PC-3 (cell line): ENCODE measurements around the gene CNTFR. TPM values are rescaled to one million over a fixed set of nuclear protein-coding genes. Genes with fewer than 3 reads are reported as not detected.

Experiments used
- ATAC-seq: fragments of 200-7000 bp; cut with Tn5 transposase; 2 replicates; pipeline ENCODE4 v1.9.1; 2020; ENCODE audit warnings: mild to moderate bottlenecking, moderate library complexity
- BruUV-seq: library from RNA; stranded (reverse); fragments of 400-500 nt; replicated peaks from 2 replicates; lab custom pipeline; 2021; lab: Mats Ljungman, UMichigan
- CTCF ChIA-PET: fragments of 300-600 bp; sonication (Branson Sonifier 250); formaldehyde crosslinking; loops from one replicate; lab custom pipeline; 2022; ENCODE audit warnings: antibody characterized with exemption; lab: Charles Lee
- POLR2A ChIA-PET: fragments of 300-600 bp; sonication (Branson Sonifier 250); formaldehyde crosslinking; loops from one replicate; lab custom pipeline; 2022; ENCODE audit warnings: antibody characterized with exemption; ENCODE audit not compliant: unreplicated experiment; lab: Charles Lee
- DNase-seq: peaks from one replicate; pipeline ENCODE4 v3.0.0-alpha.2; 2015
- H2AFZ ChIP-seq: fragments of 300-600 bp; sonication (generic); 2 replicates; pipeline ENCODE4 v1.6.0; 2016; ENCODE audit warnings: antibody characterized with exemption, low read length
- H3F3A ChIP-seq: fragments of 300-600 bp; sonication (generic); one replicate; pipeline ENCODE4 v1.6.0; 2017; ENCODE audit warnings: antibody characterized with exemption, low read length, control low read depth, mild to moderate bottlenecking; ENCODE audit not compliant: unreplicated experiment
- H3K27ac ChIP-seq: fragments of 300-600 bp; sonication (generic); 2 replicates; pipeline ENCODE4 v1.5.1; 2016; ENCODE audit warnings: mild to moderate bottlenecking, low read length
- H3K27me3 ChIP-seq: fragments of 300-600 bp; sonication (generic); 2 replicates; pipeline ENCODE4 v1.6.1; 2016; ENCODE audit warnings: low read length, mixed read lengths
- H3K36me3 ChIP-seq: fragments of 300-600 bp; sonication (generic); 2 replicates; pipeline ENCODE4 v1.6.1; 2016; ENCODE audit warnings: low read depth, mixed run types, low read length, mixed read lengths
- H3K4me1 ChIP-seq: fragments of 300-600 bp; sonication (generic); 2 replicates; pipeline ENCODE4 v1.5.1; 2016; ENCODE audit warnings: low read length; ENCODE audit not compliant: insufficient read depth
- H3K4me2 ChIP-seq: fragments of 300-600 bp; sonication (generic); 2 replicates; pipeline ENCODE4 v1.6.0; 2016; ENCODE audit warnings: low read length
- H3K4me3 ChIP-seq: fragments of 300-600 bp; sonication (generic); 2 replicates; pipeline ENCODE4 v1.5.1; 2016; ENCODE audit warnings: mild to moderate bottlenecking, low read length, mixed read lengths
- H3K79me2 ChIP-seq: fragments of 300-600 bp; sonication (generic); 2 replicates; pipeline ENCODE4 v1.6.1; 2017; ENCODE audit warnings: low read length, mixed read lengths
- H3K9ac ChIP-seq: fragments of 300-600 bp; sonication (generic); 2 replicates; pipeline ENCODE4 v1.6.0; 2016; ENCODE audit warnings: mild to moderate bottlenecking, low read length
- H3K9me2 ChIP-seq: fragments of 300-600 bp; sonication (generic); replicated peaks from 2 replicates; pipeline ENCODE4 v1.6.1; 2016; ENCODE audit warnings: mixed run types, low read length, mixed read lengths
- H3K9me3 ChIP-seq: fragments of 300-600 bp; sonication (generic); 2 replicates; pipeline ENCODE4 v1.6.1; 2016; ENCODE audit warnings: low read length, mixed read lengths
- H4K20me1 ChIP-seq: fragments of 300-600 bp; sonication (generic); 2 replicates; pipeline ENCODE4 v1.6.1; 2016; ENCODE audit warnings: low read length, mixed read lengths
- EZH2 ChIP-seq: fragments of 300-600 bp; sonication (generic); IDR thresholded peaks from one replicate; pipeline ENCODE4 v1.6.1; 2017; ENCODE audit warnings: antibody characterized with exemption, mild to moderate bottlenecking, low read length; ENCODE audit not compliant: unreplicated experiment
- EZH2phosphoT487 ChIP-seq: fragments of 300-600 bp; sonication (generic); IDR thresholded peaks from 2 replicates; pipeline ENCODE4 v1.6.1; 2018; ENCODE audit warnings: mild to moderate bottlenecking, antibody characterized with exemption, low read length, borderline replicate concordance
- intact Hi-C: fragments of 100-400 bp; cut with micrococcal nuclease; formaldehyde crosslinking; loops from 2 replicates; pipeline ENCODE4 v1.9.0; 2023
- total RNA-seq: library from RNA; depleted of rRNA; stranded (reverse); fragments of >200 nt; gene quantifications from 2 replicates; pipeline ENCODE4 v1.2.3, GENCODE V29; 2014
- TF ChIP-seq, protein P1 (sequence below): fragments of 300-600 bp; sonication (generic); conservative IDR thresholded peaks from 2 replicates; pipeline ENCODE4 v1.5.1; 2017; ENCODE audit warnings: antibody characterized with exemption, low read depth, mild to moderate bottlenecking, low read length

CNTFR gene
- total RNA-seq, 1 experiment from 2014 or later, result not detected

DNA sequence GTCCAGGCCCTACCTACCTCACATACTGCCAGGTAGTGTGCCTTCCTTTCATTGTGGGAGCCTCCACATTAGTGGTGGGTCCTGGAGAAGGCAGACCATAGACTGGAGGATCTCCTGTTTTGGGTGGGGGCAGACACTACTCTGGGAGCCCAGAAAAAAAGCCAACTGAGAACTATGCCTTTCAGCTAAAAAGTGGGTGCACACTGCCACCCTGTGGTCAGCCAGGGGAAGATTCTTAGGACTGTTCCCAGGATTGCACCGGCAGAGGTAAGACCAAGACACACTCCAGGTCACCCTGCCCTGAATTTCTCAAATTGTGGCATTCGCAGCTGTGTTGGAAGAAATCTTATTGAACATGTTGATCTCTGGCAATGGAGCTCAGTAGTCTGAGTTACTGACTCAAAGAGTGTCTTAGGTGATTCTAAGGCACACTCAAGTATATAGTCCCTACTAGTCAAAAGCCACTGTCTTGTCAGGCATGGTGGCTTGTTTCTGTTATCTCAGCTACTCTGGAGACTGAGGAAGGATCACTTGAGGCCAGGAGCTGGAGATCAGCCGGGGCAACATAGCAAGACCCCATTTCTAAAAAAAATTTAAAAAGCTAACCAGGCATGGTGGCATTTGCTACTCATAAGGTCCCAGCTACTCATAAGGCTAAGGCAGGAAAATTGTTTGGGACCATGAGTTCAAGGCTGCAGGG lies 44.5 kb upstream of the CNTFR start:
- H3K4me1 ChIP-seq, result peaks cover 5% of the 10 kb centered on the region; the same call in 1 of the 2 replicates
- H3K79me2 ChIP-seq, result peaks cover 25% of the 10 kb centered on the region
- ChIA-PET CTCF (interaction anchor here (0.5 to 1.1 kb wide), 5 partner anchors 13 to 753 kb away, joined by 3 to 6 read pairs (median 4); partner anchors contain the start of gene GALT), POLR2A (no interaction called here)
- no peak overlapping the region for H3K4me2 ChIP-seq
- intact Hi-C loops, result loop anchor here (1.0 kb wide), 1 partner anchor 21 kb away; no protein-coding TSS in a partner anchor
- no peaks in the 10 kb centered on the region for H3K9me3 ChIP-seq
- 0 out of 2 replicates have a peak, but pooled peaks cover 4% of the 10 kb centered on the region for H4K20me1 ChIP-seq
- TF ChIP-seq, protein P1, sequence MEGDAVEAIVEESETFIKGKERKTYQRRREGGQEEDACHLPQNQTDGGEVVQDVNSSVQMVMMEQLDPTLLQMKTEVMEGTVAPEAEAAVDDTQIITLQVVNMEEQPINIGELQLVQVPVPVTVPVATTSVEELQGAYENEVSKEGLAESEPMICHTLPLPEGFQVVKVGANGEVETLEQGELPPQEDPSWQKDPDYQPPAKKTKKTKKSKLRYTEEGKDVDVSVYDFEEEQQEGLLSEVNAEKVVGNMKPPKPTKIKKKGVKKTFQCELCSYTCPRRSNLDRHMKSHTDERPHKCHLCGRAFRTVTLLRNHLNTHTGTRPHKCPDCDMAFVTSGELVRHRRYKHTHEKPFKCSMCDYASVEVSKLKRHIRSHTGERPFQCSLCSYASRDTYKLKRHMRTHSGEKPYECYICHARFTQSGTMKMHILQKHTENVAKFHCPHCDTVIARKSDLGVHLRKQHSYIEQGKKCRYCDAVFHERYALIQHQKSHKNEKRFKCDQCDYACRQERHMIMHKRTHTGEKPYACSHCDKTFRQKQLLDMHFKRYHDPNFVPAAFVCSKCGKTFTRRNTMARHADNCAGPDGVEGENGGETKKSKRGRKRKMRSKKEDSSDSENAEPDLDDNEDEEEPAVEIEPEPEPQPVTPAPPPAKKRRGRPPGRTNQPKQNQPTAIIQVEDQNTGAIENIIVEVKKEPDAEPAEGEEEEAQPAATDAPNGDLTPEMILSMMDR, result peak; percentile 82
- no peak for TF ChIP-seq EZH2phosphoT487
- H3K36me3 ChIP-seq, result no peaks in the 10 kb centered on the region
- ATAC-seq, result peak; percentile 42
- BruUV-seq, result no TSS peak
- H2AFZ ChIP-seq, result no peak overlapping the region
- H3K9ac ChIP-seq, result no peak overlapping the region
- H3K9me2 ChIP-seq, result no peaks in the 10 kb centered on the region
- H3K27ac ChIP-seq, result no peak overlapping the region
- no peak overlapping the region for H3K4me3 ChIP-seq
- no peaks in the 10 kb centered on the region for H3F3A ChIP-seq
- peak; percentile 56 for DNase-seq
- H3K27me3 ChIP-seq, result peaks cover 7% of the 10 kb centered on the region

DNA sequence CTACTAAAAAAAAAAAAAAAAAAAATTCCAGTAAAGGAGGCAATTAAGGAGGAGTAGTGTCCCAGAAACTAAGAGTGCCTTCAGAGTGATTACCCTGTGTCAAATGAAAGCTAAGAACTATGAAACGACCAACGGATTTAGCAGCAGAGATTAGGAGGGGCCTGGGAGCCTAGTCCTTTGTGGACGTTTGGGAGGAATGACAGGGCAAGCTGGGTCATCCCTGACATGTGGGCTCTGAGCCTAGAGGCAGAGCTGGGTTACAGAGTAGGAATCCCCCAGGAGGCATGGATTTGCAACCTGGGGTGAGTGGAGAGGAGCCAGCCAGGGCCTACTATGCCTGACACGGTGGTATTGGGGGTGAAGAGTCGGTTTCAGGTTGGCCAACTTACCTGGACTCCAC lies 43.6 kb upstream of the CNTFR start:
- ATAC-seq (no peak), DNase-seq (no peak)
- CTCF ChIA-PET, result interaction anchor here (0.6 to 1.1 kb wide), 2 partner anchors 39 to 229 kb away, joined by 3 to 4 read pairs; no protein-coding TSS in a partner anchor
- no TSS peak for BruUV-seq
- Histone ChIP-seq H3K9me3 (no peaks in the 10 kb centered on the region), H3K27me3 (peaks cover 12% of the 10 kb centered on the region), H3K9me2 (no peaks in the 10 kb centered on the region), H3F3A (no peaks in the 10 kb centered on the region), H2AFZ (no peak overlapping the region), H3K4me2 (no peak overlapping the region), H3K4me1 (peaks cover 5% of the 10 kb centered on the region; the same call in 1 of the 2 replicates), H3K36me3 (no peaks in the 10 kb centered on the region), H3K79me2 (peaks cover 25% of the 10 kb centered on the region), H3K9ac (no peak overlapping the region), H3K27ac (no peak overlapping the region), H4K20me1 (0 out of 2 replicates have a peak, but pooled peaks cover 4% of the 10 kb centered on the region), H3K4me3 (no peak overlapping the region)
- POLR2A ChIA-PET, result no interaction called here
- TF ChIP-seq EZH2phosphoT487, result no peak
- intact Hi-C loops, result no loop called here

DNA sequence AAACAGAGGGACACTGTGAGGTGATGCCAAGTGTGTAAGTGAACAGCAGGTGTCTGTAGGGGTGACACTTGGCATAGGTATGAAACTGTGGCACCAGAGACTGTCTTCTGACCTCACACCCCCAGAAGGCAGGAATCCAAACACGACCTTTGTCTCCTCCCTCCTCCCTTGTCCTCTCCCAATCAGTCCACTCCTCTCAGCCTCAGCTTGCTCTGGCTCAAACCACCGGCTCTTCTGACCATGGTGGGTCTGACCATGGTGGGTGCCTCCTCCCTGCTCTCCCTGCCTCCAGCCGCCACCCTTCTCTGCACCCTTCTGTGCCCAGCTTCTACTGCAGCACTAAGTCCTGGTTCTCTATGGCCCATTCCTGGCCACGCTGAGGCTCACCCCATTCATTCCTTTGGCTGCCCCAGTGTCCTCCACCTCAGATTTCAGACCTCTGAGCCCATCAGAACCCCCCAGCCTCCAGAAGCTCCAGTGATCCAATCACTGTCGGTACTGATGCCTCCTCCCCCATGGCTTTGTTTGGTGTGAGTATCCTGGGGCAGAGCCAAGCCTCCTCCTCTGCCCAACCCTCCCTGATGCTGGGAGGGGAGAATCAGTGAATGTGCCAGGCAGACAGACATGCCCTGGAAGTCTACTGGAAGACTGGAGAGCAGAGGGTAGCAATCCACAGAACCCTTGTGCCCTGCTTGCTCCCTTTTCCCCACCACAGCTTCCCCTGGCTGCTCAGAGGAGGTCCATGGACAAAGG lies 41.1 kb upstream of the CNTFR start:
- Histone ChIP-seq H3K9me2 (no peaks in the 10 kb centered on the region), H3K27ac (no peak overlapping the region), H3K4me3 (no peak overlapping the region), H3K79me2 (peaks cover 5% of the 10 kb centered on the region), H3K9ac (no peak overlapping the region), H3K27me3 (peaks cover 14% of the 10 kb centered on the region), H3K4me2 (no peak overlapping the region), H3K9me3 (no peaks in the 10 kb centered on the region), H3K4me1 (no peaks in the 10 kb centered on the region; the same call in 1 of the 2 replicates), H3F3A (no peaks in the 10 kb centered on the region), H4K20me1 (no peaks in the 10 kb centered on the region), H2AFZ (no peak overlapping the region), H3K36me3 (no peaks in the 10 kb centered on the region)
- ATAC-seq (no peak), DNase-seq (no peak)
- ChIA-PET POLR2A (no interaction called here), CTCF (no interaction called here)
- TF ChIP-seq, protein P1, result no peak
- TF ChIP-seq EZH2 (no peak), EZH2phosphoT487 (no peak)
- BruUV-seq, result no TSS peak
- intact Hi-C loops, result no loop called here
